ENCODE measurements around the gene MERTK.

DNA sequence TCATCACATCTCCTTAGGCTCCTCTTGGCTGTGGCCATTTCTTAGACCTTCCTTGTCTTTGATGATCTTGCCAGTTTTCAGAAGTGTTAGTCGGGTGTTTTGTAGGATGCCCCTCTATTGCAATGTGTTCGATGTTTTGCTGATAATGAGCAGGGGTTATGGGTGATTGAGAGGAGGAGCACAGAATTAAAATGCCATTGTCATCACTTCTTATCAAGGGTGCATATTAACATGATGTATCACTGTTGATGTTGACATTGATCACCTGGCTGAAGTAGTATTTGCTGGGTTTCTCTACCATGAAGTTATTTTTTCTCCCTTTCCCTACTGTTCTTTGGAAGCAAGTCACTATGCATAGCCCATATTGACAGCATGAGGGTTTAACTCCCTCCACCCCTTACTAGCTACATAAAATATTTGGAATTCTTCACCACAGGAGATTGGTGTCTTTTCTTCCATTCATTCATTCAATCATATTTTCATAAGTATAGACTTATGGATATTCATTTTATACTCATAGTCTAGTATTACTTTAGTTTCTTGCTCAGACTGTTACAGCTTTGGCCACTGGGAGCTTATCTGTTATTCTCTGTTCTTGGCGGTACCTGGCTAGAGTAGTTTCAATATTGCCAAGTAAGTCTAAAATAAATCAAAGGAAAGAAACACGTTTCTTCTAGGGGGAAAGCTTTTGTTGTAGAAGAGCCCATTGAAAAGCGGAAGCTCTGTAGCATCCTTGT, 102.2 kb downstream of the MERTK start:
- TF ChIP-seq, protein P1, sequence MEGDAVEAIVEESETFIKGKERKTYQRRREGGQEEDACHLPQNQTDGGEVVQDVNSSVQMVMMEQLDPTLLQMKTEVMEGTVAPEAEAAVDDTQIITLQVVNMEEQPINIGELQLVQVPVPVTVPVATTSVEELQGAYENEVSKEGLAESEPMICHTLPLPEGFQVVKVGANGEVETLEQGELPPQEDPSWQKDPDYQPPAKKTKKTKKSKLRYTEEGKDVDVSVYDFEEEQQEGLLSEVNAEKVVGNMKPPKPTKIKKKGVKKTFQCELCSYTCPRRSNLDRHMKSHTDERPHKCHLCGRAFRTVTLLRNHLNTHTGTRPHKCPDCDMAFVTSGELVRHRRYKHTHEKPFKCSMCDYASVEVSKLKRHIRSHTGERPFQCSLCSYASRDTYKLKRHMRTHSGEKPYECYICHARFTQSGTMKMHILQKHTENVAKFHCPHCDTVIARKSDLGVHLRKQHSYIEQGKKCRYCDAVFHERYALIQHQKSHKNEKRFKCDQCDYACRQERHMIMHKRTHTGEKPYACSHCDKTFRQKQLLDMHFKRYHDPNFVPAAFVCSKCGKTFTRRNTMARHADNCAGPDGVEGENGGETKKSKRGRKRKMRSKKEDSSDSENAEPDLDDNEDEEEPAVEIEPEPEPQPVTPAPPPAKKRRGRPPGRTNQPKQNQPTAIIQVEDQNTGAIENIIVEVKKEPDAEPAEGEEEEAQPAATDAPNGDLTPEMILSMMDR (conservative IDR thresholded peaks at IDR 0.05): no peak
- no peak for TF ChIP-seq ZFX (IDR thresholded peaks at IDR 0.05)

Data from C4-2B (cell line).